Smooth muscle cell (in vitro differentiated cells): ENCODE data around the gene DZIP1L. TPM values are rescaled to one million over a fixed set of nuclear protein-coding genes. Genes with fewer than 3 reads are reported as not detected.
A peak's percentile ranks its signal among the peaks of the same experiment; 100 is the strongest.
"Not testable (repeated sequence)": the region's sequence is repeated elsewhere in the genome, so short reads cannot be mapped to it uniquely, and the experiment has no call there.

ENCODE experiments used
- DNase-seq: peaks from one replicate; lab custom pipeline; 2025; ENCODE audit not compliant: unreplicated experiment; lab: John Stamatoyannopoulos, UW
- H2AFZ ChIP-seq: fragments of 200-600 bp; sonication (generic); 2 replicates; pipeline ENCODE4 v1.6.0; 2016; ENCODE audit warnings: antibody characterized with exemption, low read depth, mild to moderate bottlenecking
- H3F3A ChIP-seq: fragments of 200-600 bp; sonication (generic); 2 replicates; pipeline ENCODE4 v1.6.0; 2017; ENCODE audit warnings: antibody characterized with exemption, low read depth
- H3K27ac ChIP-seq: fragments of 200-600 bp; sonication (generic); 2 replicates; pipeline ENCODE4 v1.5.1; 2016; ENCODE audit warnings: low read depth, mild to moderate bottlenecking
- H3K27me3 ChIP-seq: fragments of 200-600 bp; sonication (generic); 2 replicates; pipeline ENCODE4 v1.6.1; 2016; ENCODE audit warnings: low read depth, mild to moderate bottlenecking
- H3K36me3 ChIP-seq: fragments of 200-600 bp; sonication (generic); 2 replicates; pipeline ENCODE4 v1.5.1; 2016; ENCODE audit warnings: low read depth
- H3K4me1 ChIP-seq: fragments of 200-600 bp; sonication (generic); 2 replicates; pipeline ENCODE4 v1.5.1; 2016; ENCODE audit warnings: low read depth
- H3K4me2 ChIP-seq: fragments of 200-600 bp; sonication (generic); 2 replicates; pipeline ENCODE4 v1.6.0; 2016; ENCODE audit warnings: mild to moderate bottlenecking
- H3K4me3 ChIP-seq: fragments of 200-600 bp; sonication (generic); 2 replicates; pipeline ENCODE4 v1.5.1; 2016; ENCODE audit warnings: mild to moderate bottlenecking
- H3K79me2 ChIP-seq: fragments of 200-600 bp; sonication (generic); 2 replicates; pipeline ENCODE4 v1.6.0; 2016; ENCODE audit warnings: low read depth, mild to moderate bottlenecking
- H3K9ac ChIP-seq: fragments of 200-600 bp; sonication (generic); 2 replicates; pipeline ENCODE4 v1.6.0; 2016; ENCODE audit warnings: low read depth
- H3K9me3 ChIP-seq: fragments of 200-600 bp; sonication (generic); replicated peaks from 2 replicates; pipeline ENCODE4 v1.5.1; 2016; ENCODE audit warnings: low read depth
- H4K20me1 ChIP-seq: fragments of 200-600 bp; sonication (generic); 2 replicates; pipeline ENCODE4 v1.6.0; 2016; ENCODE audit warnings: low read depth
- CTCF ChIP-seq: fragments of 200-600 bp; sonication (generic); IDR thresholded peaks from 2 replicates; pipeline ENCODE4 v1.5.1; 2017; ENCODE audit warnings: borderline replicate concordance, mild to moderate bottlenecking, antibody characterized with exemption; ENCODE audit not compliant: insufficient read depth, poor library complexity, severe bottlenecking
- WGBS: methylation state at CpG from one replicate; pipeline ENCODE4 v1.1.7; 2016; ENCODE audit warnings: low lambda C conversion rate; 5-methylcytosine and 5-hydroxymethylcytosine counted together
- polyA plus RNA-seq: library from polyadenylated mRNA; unstranded; fragments of >200 nt; fragmentation: Nextera tagmentation; extraction: Ambion mirVana; gene quantifications from 2 replicates; pipeline ENCODE4 v1.2.1, GENCODE V29; 2016
- total RNA-seq: library from RNA; depleted of rRNA; stranded (reverse); fragments of >200 nt; gene quantifications from 2 replicates; pipeline ENCODE4 v1.2.3, GENCODE V29; 2014

DZIP1L gene
- total and polyA plus RNA-seq, 2 experiments from 2014 or later = 7.8 to 29.9 TPM

GRCh38 chr3:138154534-138154933 lies 39.1 kb upstream of the DZIP1L start:
- no peaks in the 10 kb centered on the region for H4K20me1 ChIP-seq
- H3K4me2 ChIP-seq = no peak overlapping the region
- H3K27me3 ChIP-seq = no peaks in the 10 kb centered on the region
- no peak for DNase-seq
- H3K4me3 ChIP-seq = no peak overlapping the region
- H3K36me3 ChIP-seq = no peaks in the 10 kb centered on the region
- no peak for TF ChIP-seq CTCF
- H3K9ac ChIP-seq = no peak overlapping the region
- H3K79me2 ChIP-seq = no peaks in the 10 kb centered on the region
- no peak overlapping the region for H2AFZ ChIP-seq
- no peaks in the 10 kb centered on the region for H3K4me1 ChIP-seq
- no peaks in the 10 kb centered on the region for H3K9me3 ChIP-seq
- H3F3A ChIP-seq = no peaks in the 10 kb centered on the region
- H3K27ac ChIP-seq = no peak overlapping the region

- no peaks in the 10 kb centered on the region for H3K79me2 ChIP-seq
- H3K4me1 ChIP-seq = no peaks in the 10 kb centered on the region
- no peak overlapping the region for H3K9ac ChIP-seq
- DNase-seq = no peak
- no peak overlapping the region for H3K27ac ChIP-seq
- 82% methylated on average over 4 of the region's 4 CpGs for WGBS
- H3K4me3 ChIP-seq = no peak overlapping the region
- no peaks in the 10 kb centered on the region for H3K27me3 ChIP-seq
- no peak overlapping the region for H2AFZ ChIP-seq
- H3F3A ChIP-seq = no peaks in the 10 kb centered on the region
- H4K20me1 ChIP-seq = no peaks in the 10 kb centered on the region
- no peak for TF ChIP-seq CTCF
- H3K4me2 ChIP-seq = no peak overlapping the region
- no peaks in the 10 kb centered on the region for H3K9me3 ChIP-seq
- no peaks in the 10 kb centered on the region for H3K36me3 ChIP-seq
Measured at GRCh38 chr3:138148503-138148902, 33.1 kb upstream of the DZIP1L start.

GRCh38 chr3:138142181-138142580 lies 26.8 kb upstream of the DZIP1L start:
- not testable (repeated sequence) for H2AFZ ChIP-seq, H3K27me3 ChIP-seq, H3K9ac ChIP-seq, H3K4me2 ChIP-seq, H3K4me3 ChIP-seq, H3K4me1 ChIP-seq, H3K9me3 ChIP-seq, H3K36me3 ChIP-seq, DNase-seq, H3F3A ChIP-seq, H3K79me2 ChIP-seq, H4K20me1 ChIP-seq, H3K27ac ChIP-seq
- WGBS = 90% methylated on average over 3 of the region's 3 CpGs

GRCh38 chr3:138140940-138141339 lies 25.5 kb upstream of the DZIP1L start:
- Histone ChIP-seq H3K4me3 (no peak overlapping the region), H3K9ac (no peak overlapping the region), H3K27ac (no peak overlapping the region), H3K79me2 (no peaks in the 10 kb centered on the region), H3F3A (no peaks in the 10 kb centered on the region), H3K4me2 (peak overlapping the region; percentile 27), H3K4me1 (no peaks in the 10 kb centered on the region), H3K27me3 (no peaks in the 10 kb centered on the region), H3K36me3 (no peaks in the 10 kb centered on the region), H2AFZ (no peak overlapping the region), H3K9me3 (no peaks in the 10 kb centered on the region), H4K20me1 (no peaks in the 10 kb centered on the region)
- TF ChIP-seq CTCF = no peak
- DNase-seq = no peak
